ENCODE results near the gene DENND2C. TPM values are rescaled to one million over a fixed set of nuclear protein-coding genes. Genes with fewer than 3 reads are reported as not detected.
A peak's percentile ranks its signal among the peaks of the same experiment; 100 is the strongest.

Gene DENND2C, protein sequence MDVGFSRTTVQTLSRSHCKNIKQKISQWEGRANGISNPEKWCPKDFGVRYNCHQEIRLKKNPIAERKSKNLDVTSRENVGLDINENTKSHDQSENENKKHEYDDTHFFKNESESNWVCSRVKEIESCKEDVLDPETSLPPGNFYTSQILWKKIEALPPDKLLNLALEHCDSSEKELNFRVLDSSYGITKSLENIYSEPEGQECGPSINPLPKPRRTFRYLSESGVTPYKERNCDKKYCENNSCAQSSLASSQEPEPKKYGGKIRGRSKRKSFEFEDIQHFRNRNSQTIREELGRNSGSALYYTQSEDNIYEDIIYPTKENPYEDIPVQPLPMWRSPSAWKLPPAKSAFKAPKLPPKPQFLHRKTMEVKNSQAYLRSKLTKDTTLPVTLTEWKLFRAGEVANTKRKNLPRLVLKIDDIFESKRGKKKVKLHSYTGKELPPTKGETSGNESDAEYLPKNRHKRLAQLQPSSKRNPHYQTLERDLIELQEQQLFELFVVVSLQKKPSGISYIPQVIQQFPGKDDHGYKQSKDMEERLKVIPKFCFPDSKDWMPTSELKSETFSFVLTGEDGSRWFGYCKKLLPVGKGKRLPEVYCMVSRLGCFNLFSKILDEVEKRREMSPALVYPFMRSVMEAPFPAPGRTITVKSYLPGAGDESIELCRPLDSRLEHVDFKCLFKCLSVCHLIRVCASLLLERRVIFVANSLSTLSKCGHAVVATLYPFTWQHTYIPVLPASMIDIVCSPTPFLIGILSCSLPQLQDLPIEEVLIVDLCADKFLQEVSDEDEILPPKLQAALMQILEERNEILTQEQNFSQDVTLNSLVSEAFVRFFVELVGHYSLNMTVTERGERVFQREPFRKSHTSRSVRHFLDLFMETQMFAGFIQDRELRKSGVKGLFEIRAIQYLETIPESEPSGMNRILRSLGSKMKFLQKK
- under 1 TPM; 0.50 to 0.91 TPM for total RNA-seq

- Mint-ChIP-seq H3K27me3 (peaks cover 13% of the 10 kb centered on the region), H3K27ac (no peak within 1 kb of the TSS), H3K4me1 (peaks cover 10% of the 10 kb centered on the region), H3K9me3 (no peaks in the 10 kb centered on the region), H3K36me3 (no peaks in the 10 kb centered on the region), H3K4me3 (peak within 1 kb of the TSS; percentile 81)
- DNase-seq, result no peak
Observed at GRCh38 chr1:114669562-114670082, at the start of gene DENND2C. DENND2C (minus strand) TSS chr1:114670049; CDS start chr1:114625984, 44,065 bp downstream.

- no peaks in the 10 kb centered on the region for H3K9me3 Mint-ChIP-seq
- H3K4me3 Mint-ChIP-seq, result no peak overlapping the region
- no peaks in the 10 kb centered on the region for H3K27me3 Mint-ChIP-seq
- DNase-seq, result no peak
- H3K36me3 Mint-ChIP-seq, result peaks cover 47% of the 10 kb centered on the region
- H3K4me1 Mint-ChIP-seq, result peaks cover 29% of the 10 kb centered on the region
- peak overlapping the region; percentile 64 for H3K27ac Mint-ChIP-seq
Observed at GRCh38 chr1:114719424-114719787, 49.6 kb upstream of the DENND2C start.

- Mint-ChIP-seq H3K36me3 (peaks cover 45% of the 10 kb centered on the region), H3K4me1 (peaks cover 31% of the 10 kb centered on the region), H3K27ac (peak overlapping the region; percentile 65), H3K4me3 (no peak overlapping the region), H3K9me3 (no peaks in the 10 kb centered on the region), H3K27me3 (no peaks in the 10 kb centered on the region)
- peak; percentile 15 for DNase-seq
Observed at GRCh38 chr1:114718661-114719423, 49.0 kb upstream of the DENND2C start.

- Mint-ChIP-seq H3K36me3 (peaks cover 46% of the 10 kb centered on the region), H3K4me3 (peak within 1 kb of the TSS; percentile 99), H3K27me3 (no peaks in the 10 kb centered on the region), H3K4me1 (peaks cover 29% of the 10 kb centered on the region), H3K27ac (peak within 1 kb of the TSS; percentile 99), H3K9me3 (no peaks in the 10 kb centered on the region)
- DNase-seq, result peak; percentile 95
Observed at GRCh38 chr1:114716304-114717170, 46.7 kb upstream of the DENND2C start, which contains the start of gene NRAS. NRAS (minus strand) TSS chr1:114716771; CDS start chr1:114716160, 611 bp downstream.

DNA sequence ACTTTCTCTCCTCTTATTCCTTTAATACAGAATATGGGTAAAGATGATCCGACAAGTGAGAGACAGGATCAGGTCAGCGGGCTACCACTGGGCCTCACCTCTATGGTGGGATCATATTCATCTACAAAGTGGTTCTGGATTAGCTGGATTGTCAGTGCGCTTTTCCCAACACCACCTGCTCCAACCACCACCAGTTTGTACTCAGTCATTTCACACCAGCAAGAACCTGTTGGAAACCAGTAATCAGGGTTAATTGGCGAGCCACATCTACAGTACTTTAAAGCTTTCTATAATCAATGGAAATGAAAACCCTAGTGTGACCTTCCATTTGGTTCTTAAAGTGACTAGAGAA, 46.1 kb upstream of the DENND2C start:
- peak overlapping the region; percentile 99 for H3K4me3 Mint-ChIP-seq
- H3K9me3 Mint-ChIP-seq, result no peaks in the 10 kb centered on the region
- peaks cover 29% of the 10 kb centered on the region for H3K4me1 Mint-ChIP-seq
- no peaks in the 10 kb centered on the region for H3K27me3 Mint-ChIP-seq
- H3K36me3 Mint-ChIP-seq, result peaks cover 42% of the 10 kb centered on the region
- no peak for DNase-seq
- H3K27ac Mint-ChIP-seq, result peak overlapping the region; percentile 99

- Mint-ChIP-seq H3K9me3 (no peaks in the 10 kb centered on the region), H3K27me3 (no peaks in the 10 kb centered on the region), H3K36me3 (peaks cover 33% of the 10 kb centered on the region), H3K4me1 (peaks cover 27% of the 10 kb centered on the region), H3K4me3 (no peak overlapping the region), H3K27ac (no peak overlapping the region)
- DNase-seq, result no peak
Observed at GRCh38 chr1:114712977-114713376, 43.1 kb upstream of the DENND2C start.

DNA sequence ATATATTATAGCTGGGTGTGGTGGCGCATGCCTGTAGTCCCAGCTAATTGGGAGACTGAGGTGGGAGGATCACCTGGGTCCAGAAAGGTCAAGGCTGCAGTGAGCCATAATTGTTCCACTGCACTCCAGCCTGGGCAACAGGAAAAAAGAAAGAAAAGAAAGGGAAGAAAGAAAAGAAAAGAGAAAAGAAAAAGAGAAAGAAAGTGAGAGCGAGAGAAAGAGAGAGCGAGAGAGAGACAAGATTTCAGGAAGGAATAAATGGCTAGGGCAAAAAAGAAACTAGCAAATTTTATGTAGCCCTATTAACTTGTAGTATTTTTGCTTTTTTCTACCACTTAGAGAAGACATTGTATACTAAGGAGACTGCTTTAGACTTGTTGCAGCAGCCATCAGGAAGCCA, 40.5 kb upstream of the DENND2C start:
- DNase-seq, result no peak
- no peak overlapping the region for H3K27ac Mint-ChIP-seq
- H3K36me3 Mint-ChIP-seq, result peaks cover 30% of the 10 kb centered on the region
- no peaks in the 10 kb centered on the region for H3K27me3 Mint-ChIP-seq
- H3K4me3 Mint-ChIP-seq, result no peak overlapping the region
- H3K4me1 Mint-ChIP-seq, result peaks cover 21% of the 10 kb centered on the region
- no peaks in the 10 kb centered on the region for H3K9me3 Mint-ChIP-seq

- peaks cover 22% of the 10 kb centered on the region for H3K36me3 Mint-ChIP-seq
Observed at GRCh38 chr1:114707604-114708003, 37.8 kb upstream of the DENND2C start.

DNA sequence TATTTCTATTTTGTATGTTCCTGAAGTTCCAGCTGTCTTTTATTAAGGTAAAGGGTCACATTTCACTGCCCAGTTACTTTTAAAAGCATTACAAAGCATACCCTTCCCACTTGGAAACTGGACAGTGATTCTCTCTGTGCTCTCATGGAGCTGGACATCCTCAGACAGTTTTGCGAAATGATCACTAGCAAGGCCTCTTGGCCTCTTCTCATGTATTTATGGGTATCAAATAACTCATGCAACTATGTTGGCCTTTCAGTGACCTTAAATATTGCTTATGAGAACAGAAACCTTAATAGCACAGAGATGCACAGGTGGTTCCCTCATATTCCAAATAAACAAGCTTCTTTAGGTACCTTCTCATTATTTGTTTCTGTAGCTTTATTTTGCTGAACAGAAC, 33.4 kb upstream of the DENND2C start:
- no peak for DNase-seq
- H3K27me3 Mint-ChIP-seq, result no peaks in the 10 kb centered on the region
- peaks cover 11% of the 10 kb centered on the region for H3K36me3 Mint-ChIP-seq
- H3K27ac Mint-ChIP-seq, result no peak overlapping the region
- no peak overlapping the region for H3K4me3 Mint-ChIP-seq
- H3K9me3 Mint-ChIP-seq, result no peaks in the 10 kb centered on the region
- H3K4me1 Mint-ChIP-seq, result peaks cover 9% of the 10 kb centered on the region

More at GRCh38 chr1:114707604-114708003, 37.8 kb upstream of the DENND2C start:
- H3K9me3 Mint-ChIP-seq, result no peaks in the 10 kb centered on the region
- H3K4me1 Mint-ChIP-seq, result peaks cover 10% of the 10 kb centered on the region
- no peak overlapping the region for H3K27ac Mint-ChIP-seq
- H3K27me3 Mint-ChIP-seq, result no peaks in the 10 kb centered on the region
- no peak for DNase-seq
- H3K4me3 Mint-ChIP-seq, result no peak overlapping the region

GRCh38 chr1:114702737-114703136, 32.9 kb upstream of the DENND2C start:
- H3K4me1 Mint-ChIP-seq, result peaks cover 8% of the 10 kb centered on the region
- H3K4me3 Mint-ChIP-seq, result no peak overlapping the region
- DNase-seq, result no peak
- H3K36me3 Mint-ChIP-seq, result peaks cover 10% of the 10 kb centered on the region
- no peaks in the 10 kb centered on the region for H3K9me3 Mint-ChIP-seq
- H3K27me3 Mint-ChIP-seq, result no peaks in the 10 kb centered on the region
- H3K27ac Mint-ChIP-seq, result no peak overlapping the region

GRCh38 chr1:114701931-114702330, 32.1 kb upstream of the DENND2C start:
- Mint-ChIP-seq H3K36me3 (peaks cover 3% of the 10 kb centered on the region), H3K27ac (no peak overlapping the region), H3K4me3 (no peak overlapping the region), H3K27me3 (no peaks in the 10 kb centered on the region), H3K9me3 (no peaks in the 10 kb centered on the region), H3K4me1 (peaks cover under 1% of the 10 kb centered on the region)
- DNase-seq, result no peak

GRCh38 chr1:114700036-114700600, 30.3 kb upstream of the DENND2C start:
- Mint-ChIP-seq H3K4me3 (no peak overlapping the region), H3K4me1 (no peaks in the 10 kb centered on the region), H3K27me3 (peaks cover 5% of the 10 kb centered on the region), H3K27ac (no peak overlapping the region), H3K36me3 (no peaks in the 10 kb centered on the region), H3K9me3 (no peaks in the 10 kb centered on the region)
- DNase-seq, result no peak

- Mint-ChIP-seq H3K36me3 (no peaks in the 10 kb centered on the region), H3K4me3 (no peak overlapping the region), H3K9me3 (no peaks in the 10 kb centered on the region), H3K27ac (no peak overlapping the region), H3K27me3 (peaks cover 5% of the 10 kb centered on the region), H3K4me1 (no peaks in the 10 kb centered on the region)
- DNase-seq, result no peak
Observed at GRCh38 chr1:114696810-114697209, 27.0 kb upstream of the DENND2C start.
